H1 (cell line): ENCODE measurements around the gene RBM4. TPM values are rescaled to one million over a fixed set of nuclear protein-coding genes. Genes with fewer than 3 reads are reported as not detected.

Experiments
- CTCF ChIA-PET: fragments of 300-600 bp; sonication (Branson Sonifier 250); formaldehyde crosslinking; loops from one replicate; lab custom pipeline; 2021; ENCODE audit not compliant: partially characterized antibody; lab: Charles Lee
- POLR2A ChIA-PET: fragments of 300-600 bp; sonication (Branson Sonifier 250); formaldehyde crosslinking; loops from one replicate; lab custom pipeline; 2021; ENCODE audit warnings: inconsistent platforms; ENCODE audit not compliant: partially characterized antibody; lab: Charles Lee
- DNase-seq, 2 experiments: peaks; one replicate each; pipeline versions ENCODE4 v3.0.0 to v3.0.0-alpha.2; 2010 to 2022; ENCODE audit warnings: low spot score in 2 of 2, low read depth in 1 of 2, mixed read lengths in 1 of 2
- FAIRE-seq: peaks from 2 replicates; lab custom pipeline; 2011; peaks lifted over from hg19 to GRCh38; lab: Jason Lieb, UNC
- H2AFZ ChIP-seq: 2 replicates; pipeline ENCODE4 v1.8.1; 2012; ENCODE audit warnings: low read length, inconsistent platforms
- H2AK5ac ChIP-seq: 2 replicates; pipeline ENCODE4 v1.6.1; 2013; ENCODE audit warnings: low read depth, low read length
- H2BK120ac ChIP-seq: replicated peaks from 2 replicates; pipeline ENCODE3; 2013; ENCODE audit warnings: low read depth, low read length, inconsistent platforms
- H2BK12ac ChIP-seq: 2 replicates; pipeline ENCODE4 v1.6.1; 2013; ENCODE audit warnings: low read depth, low read length
- H2BK15ac ChIP-seq: 2 replicates; pipeline ENCODE4 v1.6.1; 2013; ENCODE audit warnings: low read length
- H2BK20ac ChIP-seq: 2 replicates; pipeline ENCODE4 v1.6.1; 2013; ENCODE audit warnings: low read length
- H2BK5ac ChIP-seq: 2 replicates; pipeline ENCODE4 v1.6.1; 2013; ENCODE audit warnings: low read depth, low read length
- H3K14ac ChIP-seq: 2 replicates; pipeline ENCODE4 v1.6.1; 2013; ENCODE audit warnings: inconsistent platforms; ENCODE audit not compliant: insufficient read length
- H3K18ac ChIP-seq: 2 replicates; pipeline ENCODE4 v1.6.1; 2013; ENCODE audit warnings: low read length; ENCODE audit errors: extremely low read depth
- H3K23ac ChIP-seq: 2 replicates; pipeline ENCODE4 v1.6.1; 2013; ENCODE audit warnings: inconsistent platforms; ENCODE audit not compliant: insufficient read length
- H3K23me2 ChIP-seq: 2 replicates; pipeline ENCODE4 v1.6.1; 2013; ENCODE audit warnings: low read depth, low read length
- H3K27ac ChIP-seq: 2 replicates; pipeline ENCODE4 v1.6.1; 2011; ENCODE audit warnings: low read depth, low read length, inconsistent platforms
- H3K27me3 ChIP-seq, 4 experiments: replicated peaks in 1 of 4; 1 replicate in 1 of 4; 2 replicates in 3 of 4; pipeline versions ENCODE4 v1.6.1 to v1.8.1; 2011 to 2013; ENCODE audit warnings: low read length in 3 of 4, mild to moderate bottlenecking in 3 of 4, inconsistent platforms in 2 of 4, mixed read lengths in 2 of 4, moderate library complexity in 1 of 4; ENCODE audit not compliant: control insufficient read depth in 3 of 4, insufficient read depth in 3 of 4; ENCODE audit errors: extremely low read depth in 1 of 4
- H3K36me3 ChIP-seq, 4 experiments: 2 replicates each; pipeline versions ENCODE4 v1.6.1 to v1.8.1; 2011 to 2013; ENCODE audit warnings: mild to moderate bottlenecking in 4 of 4, low read length in 3 of 4, moderate library complexity in 2 of 4, control low read depth in 1 of 4, inconsistent platforms in 1 of 4; ENCODE audit not compliant: insufficient read depth in 4 of 4, control insufficient read depth in 2 of 4
- H3K4ac ChIP-seq: replicated peaks from 2 replicates; pipeline ENCODE3; 2013; ENCODE audit warnings: low read length, low read depth, mixed read lengths, inconsistent platforms; ENCODE audit not compliant: insufficient read length
- H3K4me1 ChIP-seq, 4 experiments: replicated peaks in 1 of 4; 1 replicate in 1 of 4; 2 replicates in 3 of 4; pipeline versions ENCODE4 v1.6.1 to v1.8.1; 2011 to 2013; ENCODE audit warnings: low read length in 3 of 4, inconsistent platforms in 2 of 4, mixed read lengths in 1 of 4; ENCODE audit not compliant: insufficient read depth in 4 of 4, control insufficient read depth in 3 of 4
- H3K4me2 ChIP-seq, 2 experiments: 2 replicates each; pipeline versions ENCODE4 v1.6.1 to v1.8.1; 2011 to 2013; ENCODE audit warnings: low read depth in 2 of 2, low read length in 2 of 2, control low read depth in 1 of 2, inconsistent platforms in 1 of 2, mild to moderate bottlenecking in 1 of 2; ENCODE audit not compliant: insufficient read depth in 1 of 2
- H3K4me3 ChIP-seq, 4 experiments: fragments of 200-600, 300-600 bp in 1 of 4; sonication (generic), shearing (Covaris generic), sonication (Bioruptor Twin) in 1 of 4; 2 replicates each; pipeline versions ENCODE4 v1.5.1 to v1.8.1; 2011 to 2016; ENCODE audit warnings: low read length in 4 of 4, low read depth in 3 of 4, control low read depth in 2 of 4, inconsistent platforms in 2 of 4, mild to moderate bottlenecking in 2 of 4, mixed read lengths in 1 of 4, moderate library complexity in 1 of 4; ENCODE audit not compliant: insufficient read depth in 2 of 4; ENCODE audit errors: extremely low read depth in 1 of 4
- H3K56ac ChIP-seq: replicated peaks from 2 replicates; pipeline ENCODE3; 2013; ENCODE audit warnings: low read depth, mild to moderate bottlenecking, mixed read lengths, low read length, inconsistent platforms; ENCODE audit not compliant: insufficient read length
- H3K79me1 ChIP-seq: 2 replicates; pipeline ENCODE4 v1.6.1; 2013; ENCODE audit warnings: low read depth, low read length, control low read depth
- H3K79me2 ChIP-seq, 2 experiments: 2 replicates each; pipeline versions ENCODE4 v1.6.1 to v1.8.1; 2012 to 2013; ENCODE audit warnings: low read length in 2 of 2, mild to moderate bottlenecking in 2 of 2, inconsistent platforms in 1 of 2; ENCODE audit not compliant: insufficient read depth in 2 of 2, control insufficient read depth in 1 of 2
- H3K9ac ChIP-seq, 4 experiments: replicated peaks in 1 of 4; 1 replicate in 1 of 4; 2 replicates in 3 of 4; pipeline versions ENCODE4 v1.6.1 to v1.8.1; 2011 to 2013; ENCODE audit warnings: low read depth in 3 of 4, low read length in 3 of 4, control low read depth in 2 of 4, mild to moderate bottlenecking in 2 of 4, moderate library complexity in 2 of 4, inconsistent platforms in 1 of 4; ENCODE audit errors: extremely low read depth in 1 of 4
- H3K9me3 ChIP-seq, 2 experiments: 2 replicates each; pipeline versions ENCODE4 v1.6.1 to v1.8.1; 2012 to 2013; ENCODE audit warnings: mild to moderate bottlenecking in 2 of 2, moderate library complexity in 2 of 2, control low read depth in 1 of 2, inconsistent platforms in 1 of 2, low read depth in 1 of 2, low read length in 1 of 2, mixed read lengths in 1 of 2; ENCODE audit not compliant: insufficient read depth in 2 of 2
- H4K20me1 ChIP-seq, 2 experiments: replicated peaks in 1 of 2; 2 replicates each; pipeline versions ENCODE3 to v1.8.1; 2011 to 2013; ENCODE audit warnings: inconsistent platforms in 2 of 2, low read length in 2 of 2, mild to moderate bottlenecking in 1 of 2; ENCODE audit not compliant: insufficient read depth in 2 of 2, control insufficient read depth in 1 of 2
- H4K5ac ChIP-seq: 2 replicates; pipeline ENCODE4 v1.6.1; 2013; ENCODE audit warnings: low read length, low read depth, mixed read lengths, inconsistent platforms; ENCODE audit not compliant: insufficient read length
- H4K8ac ChIP-seq: 2 replicates; pipeline ENCODE4 v1.8.0; 2013; ENCODE audit warnings: mild to moderate bottlenecking, moderate library complexity, low read length, inconsistent platforms; ENCODE audit not compliant: insufficient read depth; ENCODE audit errors: extremely low read depth
- H4K91ac ChIP-seq: replicated peaks from 2 replicates; pipeline ENCODE3; 2013; ENCODE audit warnings: low read length, mixed read lengths, inconsistent platforms; ENCODE audit not compliant: insufficient read length
- KDM1A ChIP-seq: fragments of 200-600, 300-600 bp; sonication (generic); IDR thresholded peaks from 2 replicates; pipeline ENCODE4 v1.7.1; 2016; ENCODE audit warnings: mild to moderate bottlenecking, low read length, borderline replicate concordance
- POLR2A ChIP-seq, 2 experiments: IDR thresholded peaks; 1 replicate in 1 of 2; 2 replicates in 1 of 2; pipeline ENCODE4 v1.6.1; 2011; ENCODE audit warnings: low read depth in 2 of 2, low read length in 2 of 2, mild to moderate bottlenecking in 2 of 2; ENCODE audit errors: control extremely low read depth in 1 of 2
- WGBS, 2 experiments: shearing (Covaris generic) in 1 of 2; methylation state at CpG; one replicate each; pipeline versions ENCODE4 v1.1.6 to v1.1.7; 2013 to 2015; ENCODE audit warnings: low lambda C conversion rate in 2 of 2, mixed read lengths in 2 of 2, inconsistent platforms in 1 of 2, low coverage in 1 of 2, missing lambda C conversion rate in 1 of 2; ENCODE audit not compliant: insufficient replicate concordance in 2 of 2, insufficient coverage in 1 of 2, insufficient read length in 1 of 2; ENCODE audit errors: extremely low coverage in 1 of 2, missing lambda C conversion rate in 1 of 2; 5-methylcytosine and 5-hydroxymethylcytosine counted together
- polyA plus RNA-seq, 7 experiments: library from polyadenylated mRNA; depleted of rRNA in 3 of 7; stranded (reverse) in 5 of 7; unstranded in 2 of 7; fragments of >200 nt in 5 of 7; fragments of 200-250 nt in 2 of 7; gene quantifications; 1 replicate in 5 of 7; 2 replicates in 1 of 7; 4 replicates in 1 of 7; pipeline versions ENCODE4 v1.2.1 to v1.2.3, GENCODE V29; 2011 to 2013; ENCODE audit warnings: missing spikeins in 2 of 7, mixed read lengths in 2 of 7
- total RNA-seq: library from RNA; stranded (reverse); fragmentation: NEBNext Ultra II Directional; extraction: Animal tissue kit (Norgen Biotek cat#: 25700); gene quantifications from 2 replicates; pipeline ENCODE4 v1.2.1, GENCODE V29; 2021

The RBM4 gene
- total and polyA plus RNA-seq, 2 of the 8 experiments (the other 6 are each of a cell fraction or from before 2014, with no cell fraction given): 192 to 330 TPM

DNA sequence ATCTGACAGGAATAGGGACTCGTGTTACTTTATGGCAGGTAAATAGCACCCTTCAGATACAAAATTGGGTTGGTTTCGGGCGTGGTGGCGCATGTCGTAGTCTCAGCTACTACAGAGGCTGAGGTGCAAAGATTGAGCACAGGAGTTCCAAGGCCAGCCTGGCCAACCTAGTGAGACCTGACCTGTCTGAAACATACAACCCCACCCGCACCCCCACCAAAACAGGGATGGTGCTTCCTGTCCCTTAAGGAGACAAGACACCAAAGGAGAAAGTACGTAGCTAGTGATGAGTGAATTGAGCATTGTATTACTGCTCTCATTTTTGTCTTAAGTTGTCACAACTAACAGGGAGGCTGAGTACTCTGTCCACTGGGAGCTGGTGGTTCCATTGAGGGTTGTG, 14.1 kb downstream of the RBM4 start:
- Histone ChIP-seq H3K23me2 (no peaks in the 10 kb centered on the region), H3K23ac (no peak overlapping the region), H3K9me3 (no peaks in the 10 kb centered on the region), H3K56ac (no peak overlapping the region), H4K8ac (no peak overlapping the region), H2AFZ (no peak overlapping the region), H3K4me1 (no peaks in the 10 kb centered on the region), H3K14ac (no peak overlapping the region), H3K4me2 (no peak overlapping the region), H3K9ac (no peak overlapping the region), H3K79me2 (peaks cover 4 to 71% of the 10 kb centered on the region in 2 experiments), H3K27me3 (no peaks in the 10 kb centered on the region), H3K79me1 (peaks cover 8% of the 10 kb centered on the region), H4K91ac (no peak overlapping the region), H2AK5ac (no peak overlapping the region), H2BK20ac (no peak overlapping the region), H2BK15ac (no peak overlapping the region), H3K4me3 (no peak overlapping the region), H2BK12ac (no peak overlapping the region), H4K20me1 (peaks cover 5 to 19% of the 10 kb centered on the region in 2 experiments), H4K5ac (no peak overlapping the region), H3K27ac (no peak overlapping the region), H2BK120ac (no peak overlapping the region), H3K4ac (no peak overlapping the region), H3K18ac (no peak overlapping the region), H2BK5ac (no peak overlapping the region), H3K36me3 (peaks cover 13 to 43% (median 25%) of the 10 kb centered on the region in 4 experiments; a peak in 6 of 8 replicates)
- no peak for DNase-seq
- FAIRE-seq: no peak
- WGBS, 2 experiments: 92% methylated on average over 7 of the region's 7 CpGs; no CpG with 5 or more reads in 1 of the 2 experiments
- ChIA-PET POLR2A (interaction anchor here (65.3 to 66.2 kb wide), 2 partner anchors 10 to 32 kb away, joined by 2165 read pairs; partner anchors contain the start of genes CCDC87, CCS, RBM14 and RBM4), CTCF (interaction anchor here (1.1 kb wide), 1 partner anchor 60 kb away, joined by 3 read pairs; no protein-coding TSS in a partner anchor)
- TF ChIP-seq KDM1A (no peak), POLR2A (IDR thresholded peaks at IDR 0.05; ENCODE audit: control extremely low read depth in 1 of 2, low read depth in 2 of 2, low read length in 2 of 2) (peak in 1 of 2 experiments; percentile 59; a peak in 2 of 3 replicates)
